ENCODE measurements around the gene CDK2.
"Not testable (repeated sequence)": the region's sequence is repeated elsewhere in the genome, so short reads cannot be mapped to it uniquely, and the experiment has no call there.

Gene CDK2

GRCh38 chr12:55966408-55967281, at the start of gene CDK2:
Gene CDK2, plus strand, starts transcription at chr12:55966830. Its CDS starts 179 bp downstream, at chr12:55967009.
- in situ Hi-C loops (cut with HindIII; ENCODE audit: low pct_unique_long_range_greater_than_20kb, low sequenced_read_pairs) = no loop called here
- DNase-seq (ENCODE audit: low read depth in 1 of 2, low spot score in 1 of 2) = peak; percentile 87 to 93
- TF ChIP-seq JUND (IDR thresholded peaks at IDR 0.05; ENCODE audit: low read depth) = no peak

GRCh38 chr12:55919032-55919431, 47.6 kb upstream of the CDK2 start:
- in situ Hi-C loops (cut with HindIII; ENCODE audit: low pct_unique_long_range_greater_than_20kb, low sequenced_read_pairs) = not testable (repeated sequence)

GRCh38 chr12:55922126-55922525, 44.5 kb upstream of the CDK2 start:
- in situ Hi-C loops (cut with HindIII; ENCODE audit: low pct_unique_long_range_greater_than_20kb, low sequenced_read_pairs) = no loop called here

More at GRCh38 chr12:55919032-55919431, 47.6 kb upstream of the CDK2 start:
- peak in 1 of 2 experiments; percentile 44 for DNase-seq (ENCODE audit: low read depth in 1 of 2, low spot score in 1 of 2)

GRCh38 chr12:55923648-55924047, 43.0 kb upstream of the CDK2 start:
- in situ Hi-C loops (cut with HindIII; ENCODE audit: low pct_unique_long_range_greater_than_20kb, low sequenced_read_pairs); DNase-seq (ENCODE audit: low read depth in 1 of 2, low spot score in 1 of 2): not testable (repeated sequence)

More at GRCh38 chr12:55922126-55922525, 44.5 kb upstream of the CDK2 start:
- no peak for DNase-seq (ENCODE audit: low read depth in 1 of 2, low spot score in 1 of 2)
- TF ChIP-seq JUND (IDR thresholded peaks at IDR 0.05; ENCODE audit: low read depth) = no peak

GRCh38 chr12:55925371-55925770, 41.3 kb upstream of the CDK2 start:
- in situ Hi-C loops (cut with HindIII; ENCODE audit: low pct_unique_long_range_greater_than_20kb, low sequenced_read_pairs) = no loop called here
- DNase-seq (ENCODE audit: low read depth in 1 of 2, low spot score in 1 of 2) = no peak
- no peak for TF ChIP-seq JUND (IDR thresholded peaks at IDR 0.05; ENCODE audit: low read depth)

GRCh38 chr12:55925870-55926737, 40.5 kb upstream of the CDK2 start:
- no peak for TF ChIP-seq JUND (IDR thresholded peaks at IDR 0.05; ENCODE audit: low read depth)
- in situ Hi-C loops (cut with HindIII; ENCODE audit: low pct_unique_long_range_greater_than_20kb, low sequenced_read_pairs) = no loop called here
- DNase-seq (ENCODE audit: low read depth in 1 of 2, low spot score in 1 of 2) = no peak

- in situ Hi-C loops (cut with HindIII; ENCODE audit: low pct_unique_long_range_greater_than_20kb, low sequenced_read_pairs) = no loop called here
- peak; percentile 96 to 97 for DNase-seq (ENCODE audit: low read depth in 1 of 2, low spot score in 1 of 2)
- TF ChIP-seq JUND (IDR thresholded peaks at IDR 0.05; ENCODE audit: low read depth) = no peak
Observed at GRCh38 chr12:55926738-55927587, 39.7 kb upstream of the CDK2 start.

GRCh38 chr12:55927588-55928502, 38.8 kb upstream of the CDK2 start, which contains the start of gene PYM1:
Gene PYM1, minus strand, starts transcription at chr12:55927894. Its CDS starts 133 bp downstream, at chr12:55927761.
- peak; percentile 87 to 98 for DNase-seq (ENCODE audit: low read depth in 1 of 2, low spot score in 1 of 2)
- in situ Hi-C loops (cut with HindIII; ENCODE audit: low pct_unique_long_range_greater_than_20kb, low sequenced_read_pairs) = no loop called here
- TF ChIP-seq JUND (IDR thresholded peaks at IDR 0.05; ENCODE audit: low read depth) = no peak

GRCh38 chr12:55929306-55929791, 37.3 kb upstream of the CDK2 start:
- TF ChIP-seq JUND (IDR thresholded peaks at IDR 0.05; ENCODE audit: low read depth) = no peak
- in situ Hi-C loops (cut with HindIII; ENCODE audit: low pct_unique_long_range_greater_than_20kb, low sequenced_read_pairs) = no loop called here
- DNase-seq (ENCODE audit: low read depth in 1 of 2, low spot score in 1 of 2) = no peak

GRCh38 chr12:55930771-55931316, 35.8 kb upstream of the CDK2 start, which contains the start of gene DGKA:
Gene DGKA, plus strand, starts transcription at chr12:55931162. Its CDS starts 5,342 bp downstream, at chr12:55936504.
- DNase-seq (ENCODE audit: low read depth in 1 of 2, low spot score in 1 of 2) = peak; percentile 74 to 84
- no peak for TF ChIP-seq JUND (IDR thresholded peaks at IDR 0.05; ENCODE audit: low read depth)
- in situ Hi-C loops (cut with HindIII; ENCODE audit: low pct_unique_long_range_greater_than_20kb, low sequenced_read_pairs) = no loop called here
